Right lung (tissue), 10 donors: ENCODE results near the gene CNOT4. TPM values are rescaled to one million over a fixed set of nuclear protein-coding genes. Genes with fewer than 3 reads are reported as not detected.
A peak's percentile ranks its signal among the peaks of the same experiment; 100 is the strongest.

Experiments
- DNase-seq, 2 donors: peaks; one replicate each; pipeline ENCODE4 v3.0.0-alpha.2; 2013
- long read RNA-seq, 8 donors: transcript quantifications; one replicate each; lab custom pipeline, GENCODE V29; 2026
- polyA plus RNA-seq, 5 donors: library from polyadenylated mRNA; unstranded; fragments of 120-200 nt; gene quantifications; one replicate each; pipeline versions ENCODE4 v1.2.1 to v1.2.3, GENCODE V29; 2013; ENCODE audit warnings: inconsistent platforms in 1 of 5, low replicate concordance in 1 of 5; ENCODE audit not compliant: insufficient read length in 5 of 5, insufficient read depth in 1 of 5

The CNOT4 gene
- 10 to 100 TPM; 27.5 to 36.6 (median 33.1) TPM for polyA plus RNA-seq
- long read RNA-seq, donor 1, partial matches to known transcripts: 13 of 14 reads
- long read RNA-seq, donor 1, other reads (novel, unspliced or antisense): 0 of 14 reads
- long read RNA-seq, donor 2, partial matches to known transcripts: 5 of 7 reads
- long read RNA-seq, donor 2, other reads (novel, unspliced or antisense): 0 of 7 reads
- long read RNA-seq, donor 3, partial matches to known transcripts: 0 of 1 reads
- long read RNA-seq, donor 3, other reads (novel, unspliced or antisense): 0 of 1 reads
- long read RNA-seq, donor 4, full-length matches to known transcripts: 2 of 2 reads
- long read RNA-seq, donor 4, partial matches to known transcripts: 0 of 2 reads
- long read RNA-seq, donor 4, other reads (novel, unspliced or antisense): 0 of 2 reads
- long read RNA-seq, donor 5, partial matches to known transcripts: 20 of 21 reads
- long read RNA-seq, donor 5, other reads (novel, unspliced or antisense): 0 of 21 reads
- long read RNA-seq, donor 6, full-length matches to known transcripts: 4 of 338 reads
- long read RNA-seq, donor 6, partial matches to known transcripts: 112 of 338 reads
- long read RNA-seq, donor 6, other reads (novel, unspliced or antisense): 222 of 338 reads
- long read RNA-seq, donor 7, full-length matches to known transcripts: 1 of 1 reads
- long read RNA-seq, donor 7, partial matches to known transcripts: 0 of 1 reads
- long read RNA-seq, donor 7, other reads (novel, unspliced or antisense): 0 of 1 reads
- long read RNA-seq, donor 8, full-length matches to known transcripts: 1 of 1 reads
- long read RNA-seq, donor 8, partial matches to known transcripts: 0 of 1 reads
- long read RNA-seq, donor 8, other reads (novel, unspliced or antisense): 0 of 1 reads

- DNase-seq: peak; percentile 95 to 98
These were observed at the start of gene CNOT4 for GRCh38 chr7:135509839-135510591. Gene CNOT4 (minus strand): TSS chr7:135510102. CDS start chr7:135438331, 71,771 bp downstream.

GRCh38 chr7:135558881-135559280, 49.0 kb upstream of the CNOT4 start:
- DNase-seq: no peak

- peak; percentile 53 to 68 for DNase-seq
These were observed 48.5 kb upstream of the CNOT4 start for GRCh38 chr7:135558337-135558767.

- DNase-seq: peak; percentile 91 to 93
These were observed 47.8 kb upstream of the CNOT4 start, which contains the start of gene NUP205 for GRCh38 chr7:135557455-135558336. Gene NUP205 (plus strand): TSS chr7:135557917. CDS start chr7:135557945, 28 bp downstream.

- DNase-seq: no peak
These were observed 43.4 kb upstream of the CNOT4 start for GRCh38 chr7:135553346-135553745.

- DNase-seq: no peak
These were observed 42.2 kb upstream of the CNOT4 start for GRCh38 chr7:135552148-135552547.

- no peak for DNase-seq
These were observed 40.3 kb upstream of the CNOT4 start for GRCh38 chr7:135550196-135550595.

- no peak for DNase-seq
These were observed 31.1 kb upstream of the CNOT4 start for GRCh38 chr7:135541029-135541428.

GRCh38 chr7:135539629-135540028, 29.7 kb upstream of the CNOT4 start:
- DNase-seq: no peak

GRCh38 chr7:135538376-135538775, 28.5 kb upstream of the CNOT4 start:
- peak; percentile 42 to 49 for DNase-seq

GRCh38 chr7:135537905-135538304, 28.0 kb upstream of the CNOT4 start:
- peak in 1 of 2 donors; percentile 21 for DNase-seq

- no peak for DNase-seq
These were observed 27.6 kb upstream of the CNOT4 start for GRCh38 chr7:135537453-135537852.

- no peak for DNase-seq
These were observed 26.2 kb upstream of the CNOT4 start for GRCh38 chr7:135536150-135536549.

- DNase-seq: no peak
These were observed 17.1 kb upstream of the CNOT4 start for GRCh38 chr7:135527025-135527424.

GRCh38 chr7:135525426-135525825, 15.5 kb upstream of the CNOT4 start:
- DNase-seq: no peak

GRCh38 chr7:135523146-135523545, 13.2 kb upstream of the CNOT4 start:
- DNase-seq: no peak

GRCh38 chr7:135522509-135522908, 12.6 kb upstream of the CNOT4 start:
- DNase-seq: no peak

GRCh38 chr7:135519871-135520270, 10.0 kb upstream of the CNOT4 start:
- no peak for DNase-seq

- DNase-seq: no peak
These were observed 9.4 kb upstream of the CNOT4 start for GRCh38 chr7:135519233-135519688.

GRCh38 chr7:135518748-135519147, 8.8 kb upstream of the CNOT4 start:
- no peak for DNase-seq
